BLaER1 treated with 17β-estradiol and CSF1 and Interleukin-3, amounts not matched to agents 10 nM and 100 nM (cell line): ENCODE measurements around the gene MRPS35.
A peak's percentile ranks its signal among the peaks of the same experiment; 100 is the strongest.

Experiments
- H3K27ac ChIP-seq, 11 experiments: shearing (Covaris generic); formaldehyde crosslinking; 2 replicates each; pipeline ENCODE4 v1.8.1; 2022
- H3K27me3 ChIP-seq, 11 experiments: shearing (Covaris generic); formaldehyde crosslinking; 2 replicates each; pipeline ENCODE4 v1.8.1; 2022
- H3K36me3 ChIP-seq, 11 experiments: shearing (Covaris generic); formaldehyde crosslinking; 2 replicates each; pipeline ENCODE4 v1.8.1; 2022
- H3K4me1 ChIP-seq, 10 experiments: shearing (Covaris generic); formaldehyde crosslinking; 2 replicates each; pipeline ENCODE4 v1.8.1; 2022
- H3K4me2 ChIP-seq, 11 experiments: shearing (Covaris generic); formaldehyde crosslinking; 2 replicates each; pipeline ENCODE4 v1.8.1; 2022
- H3K4me3 ChIP-seq, 10 experiments: shearing (Covaris generic); formaldehyde crosslinking; 2 replicates each; pipeline ENCODE4 v1.8.1; 2022
- H3K9ac ChIP-seq, 11 experiments: shearing (Covaris generic); formaldehyde crosslinking; 2 replicates each; pipeline ENCODE4 v1.8.1; 2022
- H3K9me3 ChIP-seq, 11 experiments: shearing (Covaris generic); formaldehyde crosslinking; replicated peaks in 1 of 11; 2 replicates each; pipeline ENCODE4 v1.8.1; 2022
- H4K20me1 ChIP-seq, 11 experiments: shearing (Covaris generic); formaldehyde crosslinking; 2 replicates each; pipeline ENCODE4 v1.8.1; 2022
- Cebpa-rat ChIP-seq, 11 experiments: shearing (Covaris generic); IDR thresholded peaks; 2 replicates each; pipeline ENCODE4 v1.8.1; 2022

The MRPS35 gene

DNA sequence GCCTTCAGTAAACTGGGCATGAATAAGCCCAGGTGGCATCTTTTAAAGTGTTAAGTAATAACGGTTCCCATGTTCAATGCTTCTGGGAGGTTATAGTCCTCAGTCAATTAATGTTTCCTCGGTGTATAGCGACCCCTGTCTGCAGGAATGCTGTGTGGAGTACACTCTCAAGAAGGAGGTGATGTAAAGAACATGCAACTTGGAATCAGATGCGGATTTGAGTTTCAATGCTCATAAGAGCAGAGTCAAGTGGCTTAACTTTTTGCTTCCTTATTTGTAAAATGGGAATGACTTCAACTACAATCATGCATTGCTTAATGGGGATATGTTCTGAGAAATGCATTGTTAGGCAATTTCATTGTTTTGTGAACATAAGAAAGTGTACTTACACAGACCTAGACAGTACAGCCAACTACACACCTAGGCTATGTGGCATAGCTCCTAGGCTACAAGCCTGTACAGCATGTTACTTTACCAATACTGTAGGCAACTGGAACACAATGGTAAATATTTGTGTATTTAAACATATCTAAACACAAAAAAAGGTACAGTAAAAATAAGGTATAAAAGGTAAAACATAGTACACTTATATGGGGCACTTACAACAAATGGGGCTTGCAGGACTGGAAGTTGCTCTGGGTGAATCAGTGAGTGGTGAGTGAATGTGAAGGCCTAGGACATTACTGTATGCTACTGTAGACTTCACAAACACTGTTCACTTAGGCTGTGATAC is 6.7 kb upstream of the MRPS35 start:
- Histone ChIP-seq H3K27ac (no peak overlapping the region), H3K27me3 (no peaks in the 10 kb centered on the region)

DNA sequence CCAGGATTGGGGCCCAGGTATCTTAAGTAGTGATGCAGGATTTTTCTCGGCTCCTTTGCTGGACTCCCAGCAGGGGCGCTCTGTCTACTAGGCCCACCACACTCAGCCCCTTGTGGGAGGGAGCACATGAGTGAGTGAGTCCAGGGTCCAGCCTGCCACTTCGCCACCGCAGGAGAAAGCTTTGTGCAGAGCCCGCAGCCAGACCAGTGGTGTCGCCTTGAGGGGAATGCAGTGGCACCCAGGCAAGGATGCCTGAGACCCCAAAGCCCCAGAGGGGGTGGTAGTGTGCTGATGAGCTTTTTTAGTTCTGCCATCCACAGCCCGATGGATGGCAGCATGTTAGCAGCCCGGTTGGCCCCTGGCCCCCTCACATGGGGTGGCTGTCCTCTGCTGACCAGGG is 5.4 kb upstream of the MRPS35 start:
- no peak overlapping the region for H3K4me3 ChIP-seq
- H3K27me3 ChIP-seq: no peaks in the 10 kb centered on the region
- H3K27ac ChIP-seq: no peak overlapping the region
- peaks cover 0 to 16% (median 5%) of the 10 kb centered on the region in 10 experiments; a peak in 6 of 20 replicates for H3K4me1 ChIP-seq
- no peak overlapping the region for H3K4me2 ChIP-seq
- H3K36me3 ChIP-seq: no peaks in the 10 kb centered on the region
- no peaks in the 10 kb centered on the region for H4K20me1 ChIP-seq
- no peaks in the 10 kb centered on the region for H3K9me3 ChIP-seq
- H3K9ac ChIP-seq: no peak overlapping the region
- TF ChIP-seq Cebpa-rat (IDR thresholded peaks at IDR 0.05): no peak

More for the DNA sequence above, 6.7 kb upstream of the MRPS35 start:
- peaks cover 0 to 10% (median 0%) of the 10 kb centered on the region in 10 experiments; a peak in 2 of 20 replicates for H3K4me1 ChIP-seq
- no peak overlapping the region for H3K4me3 ChIP-seq
- H4K20me1 ChIP-seq: no peaks in the 10 kb centered on the region
- H3K9me3 ChIP-seq: no peaks in the 10 kb centered on the region
- TF ChIP-seq Cebpa-rat (IDR thresholded peaks at IDR 0.05): no peak
- no peak overlapping the region for H3K4me2 ChIP-seq
- no peak overlapping the region for H3K9ac ChIP-seq
- no peaks in the 10 kb centered on the region for H3K36me3 ChIP-seq

DNA sequence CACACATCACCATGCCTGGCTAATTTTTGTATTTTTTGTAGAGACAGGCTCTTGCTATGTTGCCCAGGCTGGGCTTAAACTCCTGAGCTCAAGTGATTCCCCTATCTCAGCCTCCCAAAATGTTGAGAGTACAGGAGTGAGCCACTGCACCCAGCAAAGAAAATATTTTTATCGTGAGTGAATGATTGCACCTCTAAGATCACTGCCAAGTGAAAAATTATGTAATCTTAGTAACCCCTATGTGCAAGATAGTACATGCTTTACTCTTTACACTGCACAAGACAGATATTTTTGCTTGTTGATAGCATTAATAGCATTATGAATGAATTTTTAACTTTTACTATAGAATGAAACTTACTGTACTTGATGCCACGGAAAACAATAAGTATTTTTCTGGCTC is 3.4 kb upstream of the MRPS35 start:
- Histone ChIP-seq H3K4me2 (no peak overlapping the region), H3K36me3 (peaks cover 0 to 2% (median 0%) of the 10 kb centered on the region in 11 experiments; a peak in 2 of 22 replicates), H4K20me1 (peaks cover 0 to 15% (median 6%) of the 10 kb centered on the region in 11 experiments; a peak in 12 of 22 replicates)

DNA sequence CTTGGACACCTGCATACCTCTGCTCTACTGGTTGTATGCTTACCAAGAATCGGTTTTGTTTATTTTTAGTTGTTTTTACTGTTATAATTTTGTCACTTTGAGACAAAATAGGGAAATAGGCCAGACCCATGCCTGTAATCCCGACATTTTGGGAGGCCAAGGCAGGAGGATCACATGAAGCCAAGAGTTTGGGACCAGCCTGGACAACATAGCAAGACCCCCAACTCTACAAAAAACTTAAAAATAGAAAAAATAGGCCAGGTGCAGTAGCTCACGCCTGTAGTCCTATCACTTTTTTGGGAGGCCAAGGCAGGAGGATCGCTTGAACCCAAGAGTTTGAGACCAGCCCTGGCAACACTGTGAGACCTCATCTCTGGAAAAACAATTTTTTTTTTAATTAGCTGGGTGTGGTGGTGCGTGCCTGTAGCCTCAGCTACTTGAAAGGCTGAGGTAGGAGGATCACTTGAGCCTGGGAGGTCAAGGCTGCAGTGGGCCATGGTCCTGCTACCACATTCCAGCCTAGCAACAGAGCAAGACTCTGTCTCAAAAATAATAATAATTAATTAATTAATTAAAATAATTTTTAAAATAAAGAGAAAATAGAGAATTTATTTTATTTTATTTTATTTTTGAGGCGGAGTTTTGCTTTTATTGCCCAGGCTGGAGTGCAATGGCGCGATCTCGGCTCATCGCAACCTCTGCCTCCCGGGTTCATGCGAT is 1.3 kb upstream of the MRPS35 start:
- no peak for TF ChIP-seq Cebpa-rat (IDR thresholded peaks at IDR 0.05)

More for the DNA sequence above, 3.4 kb upstream of the MRPS35 start:
- no peak overlapping the region for H3K27ac ChIP-seq
- no peak overlapping the region for H3K9ac ChIP-seq
- no peaks in the 10 kb centered on the region for H3K9me3 ChIP-seq
- H3K4me3 ChIP-seq: no peak overlapping the region
- TF ChIP-seq Cebpa-rat (IDR thresholded peaks at IDR 0.05): no peak
- no peaks in the 10 kb centered on the region for H3K27me3 ChIP-seq
- H3K4me1 ChIP-seq: peaks cover 7 to 24% (median 14%) of the 10 kb centered on the region in 10 experiments

GRCh38 chr12:27709932-27710591 is 570 bp upstream of the MRPS35 start:
- Histone ChIP-seq H3K4me3 (peak overlapping the region; percentile 77 to 100 (median 90)), H3K4me2 (peak overlapping the region; percentile 75 to 92 (median 83)), H3K27me3 (no peaks in the 10 kb centered on the region), H3K27ac (peak overlapping the region; percentile 72 to 94 (median 88)), H3K4me1 (peaks cover 12 to 26% (median 19%) of the 10 kb centered on the region in 10 experiments), H4K20me1 (peaks cover 0 to 43% (median 34%) of the 10 kb centered on the region in 11 experiments; a peak in 14 of 22 replicates), H3K9me3 (no peaks in the 10 kb centered on the region), H3K9ac (peak overlapping the region; percentile 84 to 97 (median 93)), H3K36me3 (peaks cover 18 to 30% (median 26%) of the 10 kb centered on the region in 11 experiments)
- no peak for TF ChIP-seq Cebpa-rat (IDR thresholded peaks at IDR 0.05)

More for the DNA sequence above, 1.3 kb upstream of the MRPS35 start:
- Histone ChIP-seq H3K9me3 (no peaks in the 10 kb centered on the region), H3K27me3 (no peaks in the 10 kb centered on the region), H3K27ac (no peak overlapping the region; a peak in 1 of 22 replicates), H4K20me1 (peaks cover 0 to 36% (median 27%) of the 10 kb centered on the region in 11 experiments; a peak in 14 of 22 replicates), H3K36me3 (peaks cover 11 to 23% (median 20%) of the 10 kb centered on the region in 11 experiments; a peak in 21 of 22 replicates), H3K4me1 (peaks cover 12 to 27% (median 20%) of the 10 kb centered on the region in 10 experiments), H3K9ac (no peak overlapping the region; a peak in 1 of 22 replicates), H3K4me2 (peak overlapping the region in 8 of 11 experiments; percentile 78 to 92 (median 84); a peak in 7 of 22 replicates), H3K4me3 (peak overlapping the region in 2 of 10 experiments; percentile 87 to 97; a peak in 1 of 20 replicates)

GRCh38 chr12:27711317-27711682 is 668 bp downstream of the MRPS35 start:
- Histone ChIP-seq H3K27ac (peak overlapping the region; percentile 62 to 94 (median 88)), H3K36me3 (peaks cover 29 to 43% (median 39%) of the 10 kb centered on the region in 11 experiments), H3K4me1 (peaks cover 12 to 26% (median 19%) of the 10 kb centered on the region in 10 experiments), H3K4me3 (peak overlapping the region; percentile 77 to 100 (median 90)), H4K20me1 (peaks cover 0 to 54% (median 43%) of the 10 kb centered on the region in 11 experiments; a peak in 15 of 22 replicates), H3K27me3 (no peaks in the 10 kb centered on the region), H3K9me3 (no peaks in the 10 kb centered on the region), H3K9ac (peak overlapping the region; percentile 84 to 97 (median 93)), H3K4me2 (peak overlapping the region; percentile 78 to 99 (median 84))
- TF ChIP-seq Cebpa-rat (IDR thresholded peaks at IDR 0.05): no peak

GRCh38 chr12:27711967-27712366 is 1.3 kb downstream of the MRPS35 start:
- H3K27me3 ChIP-seq: no peaks in the 10 kb centered on the region
- no peak for TF ChIP-seq Cebpa-rat (IDR thresholded peaks at IDR 0.05)
- H3K27ac ChIP-seq: peak overlapping the region in 1 of 11 experiments; percentile 83; a peak in 2 of 22 replicates
- peak overlapping the region; percentile 77 to 100 (median 90) for H3K4me3 ChIP-seq
- peak overlapping the region in 8 of 11 experiments; percentile 84 to 97 (median 94); a peak in 11 of 22 replicates for H3K9ac ChIP-seq
- peaks cover 36 to 49% (median 46%) of the 10 kb centered on the region in 11 experiments for H3K36me3 ChIP-seq
- peaks cover 12 to 26% (median 19%) of the 10 kb centered on the region in 10 experiments for H3K4me1 ChIP-seq
- no peaks in the 10 kb centered on the region for H3K9me3 ChIP-seq
- peaks cover 0 to 61% (median 48%) of the 10 kb centered on the region in 11 experiments; a peak in 15 of 22 replicates for H4K20me1 ChIP-seq
- peak overlapping the region; percentile 78 to 99 (median 84) for H3K4me2 ChIP-seq

GRCh38 chr12:27723212-27723611 is 12.6 kb downstream of the MRPS35 start:
- no peak overlapping the region for H3K27ac ChIP-seq
- no peak overlapping the region for H3K4me2 ChIP-seq
- no peak overlapping the region for H3K4me3 ChIP-seq
- no peaks in the 10 kb centered on the region for H3K27me3 ChIP-seq
- H3K36me3 ChIP-seq: peaks cover 90 to 100% (median 97%) of the 10 kb centered on the region in 11 experiments
- H3K9ac ChIP-seq: no peak overlapping the region
- no peak for TF ChIP-seq Cebpa-rat (IDR thresholded peaks at IDR 0.05)
- H3K4me1 ChIP-seq: no peaks in the 10 kb centered on the region
- H3K9me3 ChIP-seq: no peaks in the 10 kb centered on the region
- peaks cover 4 to 84% (median 27%) of the 10 kb centered on the region in 11 experiments; a peak in 17 of 22 replicates for H4K20me1 ChIP-seq
